HepG2 (cell line): ENCODE measurements around the gene TDG. TPM values are rescaled to one million over a fixed set of nuclear protein-coding genes. Genes with fewer than 3 reads are reported as not detected.

Experiments used
- AHR ChIP-seq: IDR thresholded peaks from 2 replicates; pipeline ENCODE4 v1.6.1; 2018; ENCODE audit warnings: missing genetic modification reagents, missing compliant biosample characterization
- ARID2 ChIP-seq: sonication (generic); formaldehyde crosslinking; IDR thresholded peaks from 2 replicates; pipeline ENCODE4 v1.8.1; 2022; ENCODE audit warnings: mild to moderate bottlenecking, missing genetic modification reagents, borderline replicate concordance
- CCDC6 ChIP-seq: sonication (generic); formaldehyde crosslinking; IDR thresholded peaks from 2 replicates; pipeline ENCODE4 v1.8.1; 2022; ENCODE audit warnings: mild to moderate bottlenecking, missing genetic modification reagents, moderate library complexity
- GATAD1 ChIP-seq: IDR thresholded peaks from 2 replicates; pipeline ENCODE4 v1.6.1; 2016; ENCODE audit warnings: missing genetic modification reagents, missing compliant biosample characterization
- HNF4G ChIP-seq, 2 experiments: sonication (generic) in 1 of 2; formaldehyde crosslinking in 1 of 2; IDR thresholded peaks; 2 replicates each; pipeline versions ENCODE4 v1.4.0 to v1.6.1; 2011 to 2020; ENCODE audit warnings: borderline replicate concordance in 2 of 2, low read depth in 2 of 2, mild to moderate bottlenecking in 2 of 2, low read length in 1 of 2, missing genetic modification reagents in 1 of 2, moderate library complexity in 1 of 2
- HOXA5 ChIP-seq: sonication (generic); formaldehyde crosslinking; IDR thresholded peaks from 2 replicates; pipeline ENCODE4 v1.4.0; 2020; ENCODE audit warnings: missing genetic modification reagents
- KLF9 ChIP-seq: IDR thresholded peaks from 2 replicates; pipeline ENCODE4 v1.6.1; 2016; ENCODE audit warnings: low read depth
- LCORL ChIP-seq, 2 experiments: fragments of 450-650 bp in 1 of 2; sonication (generic) in 1 of 2; formaldehyde crosslinking in 1 of 2; IDR thresholded peaks; 2 replicates each; pipeline versions ENCODE4 v1.5.0 to v1.6.1; 2017 to 2020; ENCODE audit warnings: antibody characterized with exemption in 1 of 2, missing genetic modification reagents in 1 of 2
- MAFG ChIP-seq: sonication (generic); formaldehyde crosslinking; IDR thresholded peaks from 2 replicates; pipeline ENCODE4 v1.5.1; 2020; ENCODE audit warnings: mild to moderate bottlenecking, missing genetic modification reagents
- ZEB1 ChIP-seq: IDR thresholded peaks from 2 replicates; pipeline ENCODE4 v1.6.1; 2012; ENCODE audit warnings: mild to moderate bottlenecking, low read depth, inconsistent platforms; ENCODE audit not compliant: insufficient replicate concordance
- ZNF331 ChIP-seq: sonication (generic); formaldehyde crosslinking; IDR thresholded peaks from 2 replicates; pipeline ENCODE4 v1.4.0; 2020; ENCODE audit warnings: missing genetic modification reagents
- ZNF484 ChIP-seq: sonication (generic); formaldehyde crosslinking; IDR thresholded peaks from 2 replicates; pipeline ENCODE4 v1.5.1; 2020; ENCODE audit warnings: mild to moderate bottlenecking, low read depth, missing genetic modification reagents, borderline replicate concordance
- ZNF556 ChIP-seq: sonication (generic); formaldehyde crosslinking; IDR thresholded peaks from 2 replicates; pipeline ENCODE4 v1.4.0; 2020; ENCODE audit warnings: mild to moderate bottlenecking, missing genetic modification reagents, borderline replicate concordance
- ZNF772 ChIP-seq: sonication (generic); formaldehyde crosslinking; IDR thresholded peaks from 2 replicates; pipeline ENCODE4 v1.5.0; 2020; ENCODE audit warnings: mild to moderate bottlenecking, missing genetic modification reagents
- ZNF839 ChIP-seq: sonication (generic); formaldehyde crosslinking; IDR thresholded peaks from 2 replicates; pipeline ENCODE4 v1.4.0; 2020; ENCODE audit warnings: missing genetic modification reagents, mild to moderate bottlenecking, borderline replicate concordance
- polyA plus RNA-seq, 8 experiments: library from polyadenylated mRNA; depleted of rRNA in 3 of 8; stranded (reverse) in 7 of 8; unstranded in 1 of 8; fragments of >200 nt; fragmentation: Illumina TruSeq in 4 of 8; extraction: Trizol in 4 of 8; gene quantifications; 2 replicates each; pipeline versions ENCODE4 v1.2.1 to v1.2.3, GENCODE V29; 2011 to 2016; ENCODE audit warnings: low read depth in 4 of 8, missing spikeins in 1 of 8, mixed read lengths in 1 of 8; ENCODE audit not compliant: insufficient read depth in 1 of 8
- total RNA-seq, 5 experiments: library from RNA; depleted of rRNA; stranded (reverse); fragments of >200 nt; fragmentation: Illumina TruSeq; extraction: Trizol; gene quantifications; 2 replicates each; pipeline ENCODE4 v1.2.3, GENCODE V29; 2016; ENCODE audit warnings: low read depth in 1 of 5
- TF ChIP-seq, protein P1 (sequence below): sonication (generic); formaldehyde crosslinking; IDR thresholded peaks from 2 replicates; pipeline ENCODE4 v1.5.0; 2020; ENCODE audit warnings: mild to moderate bottlenecking, missing genetic modification reagents, borderline replicate concordance
- TF ChIP-seq, protein P2 (sequence below): sonication (generic); formaldehyde crosslinking; IDR thresholded peaks from 2 replicates; pipeline ENCODE4 v1.4.0; 2020; ENCODE audit warnings: missing genetic modification reagents
- TF ChIP-seq, protein P3 (sequence below): sonication (generic); formaldehyde crosslinking; IDR thresholded peaks from 2 replicates; pipeline ENCODE4 v1.5.0; 2020; ENCODE audit warnings: missing genetic modification reagents

Gene TDG
- total and polyA plus RNA-seq, 2 of the 13 experiments (the other 11 are each of a cell fraction or from before 2014, with no cell fraction given) = 14.2 to 19.5 TPM

DNA sequence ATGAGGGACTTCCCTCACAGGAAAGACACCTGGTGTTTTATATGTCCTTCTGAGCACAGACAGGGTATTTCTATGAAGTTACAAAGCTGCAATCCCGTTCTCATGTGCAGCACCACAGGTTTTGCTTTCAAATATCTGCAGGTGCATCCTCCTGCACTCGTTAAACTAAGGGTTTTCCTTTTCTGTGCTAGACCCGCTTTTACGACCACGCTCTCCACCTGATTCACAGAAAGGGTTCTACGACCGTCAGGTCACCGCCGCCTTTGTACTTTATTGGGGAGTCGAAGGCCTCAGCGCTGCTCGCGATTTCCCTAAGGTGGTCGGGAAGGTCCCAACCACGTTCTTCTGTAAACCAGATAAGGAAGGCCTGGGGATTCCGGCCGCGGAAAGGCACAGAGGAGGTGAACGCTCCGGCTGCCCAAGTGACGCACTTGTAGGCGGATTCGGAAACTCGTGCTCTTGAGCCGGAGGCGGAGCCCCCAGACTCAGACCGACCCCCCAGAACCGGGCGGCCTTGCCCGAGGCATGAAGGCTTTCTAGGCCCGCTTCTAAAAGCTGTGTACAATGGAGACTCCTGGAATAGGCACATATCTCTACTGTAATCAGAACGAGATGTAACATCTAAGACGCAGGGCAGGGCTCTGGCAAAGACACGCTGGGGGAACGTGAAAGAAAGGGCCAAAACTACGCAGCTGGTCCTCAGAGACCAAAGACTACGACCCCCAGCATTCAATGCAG lies 36.5 kb upstream of the TDG start (continued):
- TF ChIP-seq, protein P1, sequence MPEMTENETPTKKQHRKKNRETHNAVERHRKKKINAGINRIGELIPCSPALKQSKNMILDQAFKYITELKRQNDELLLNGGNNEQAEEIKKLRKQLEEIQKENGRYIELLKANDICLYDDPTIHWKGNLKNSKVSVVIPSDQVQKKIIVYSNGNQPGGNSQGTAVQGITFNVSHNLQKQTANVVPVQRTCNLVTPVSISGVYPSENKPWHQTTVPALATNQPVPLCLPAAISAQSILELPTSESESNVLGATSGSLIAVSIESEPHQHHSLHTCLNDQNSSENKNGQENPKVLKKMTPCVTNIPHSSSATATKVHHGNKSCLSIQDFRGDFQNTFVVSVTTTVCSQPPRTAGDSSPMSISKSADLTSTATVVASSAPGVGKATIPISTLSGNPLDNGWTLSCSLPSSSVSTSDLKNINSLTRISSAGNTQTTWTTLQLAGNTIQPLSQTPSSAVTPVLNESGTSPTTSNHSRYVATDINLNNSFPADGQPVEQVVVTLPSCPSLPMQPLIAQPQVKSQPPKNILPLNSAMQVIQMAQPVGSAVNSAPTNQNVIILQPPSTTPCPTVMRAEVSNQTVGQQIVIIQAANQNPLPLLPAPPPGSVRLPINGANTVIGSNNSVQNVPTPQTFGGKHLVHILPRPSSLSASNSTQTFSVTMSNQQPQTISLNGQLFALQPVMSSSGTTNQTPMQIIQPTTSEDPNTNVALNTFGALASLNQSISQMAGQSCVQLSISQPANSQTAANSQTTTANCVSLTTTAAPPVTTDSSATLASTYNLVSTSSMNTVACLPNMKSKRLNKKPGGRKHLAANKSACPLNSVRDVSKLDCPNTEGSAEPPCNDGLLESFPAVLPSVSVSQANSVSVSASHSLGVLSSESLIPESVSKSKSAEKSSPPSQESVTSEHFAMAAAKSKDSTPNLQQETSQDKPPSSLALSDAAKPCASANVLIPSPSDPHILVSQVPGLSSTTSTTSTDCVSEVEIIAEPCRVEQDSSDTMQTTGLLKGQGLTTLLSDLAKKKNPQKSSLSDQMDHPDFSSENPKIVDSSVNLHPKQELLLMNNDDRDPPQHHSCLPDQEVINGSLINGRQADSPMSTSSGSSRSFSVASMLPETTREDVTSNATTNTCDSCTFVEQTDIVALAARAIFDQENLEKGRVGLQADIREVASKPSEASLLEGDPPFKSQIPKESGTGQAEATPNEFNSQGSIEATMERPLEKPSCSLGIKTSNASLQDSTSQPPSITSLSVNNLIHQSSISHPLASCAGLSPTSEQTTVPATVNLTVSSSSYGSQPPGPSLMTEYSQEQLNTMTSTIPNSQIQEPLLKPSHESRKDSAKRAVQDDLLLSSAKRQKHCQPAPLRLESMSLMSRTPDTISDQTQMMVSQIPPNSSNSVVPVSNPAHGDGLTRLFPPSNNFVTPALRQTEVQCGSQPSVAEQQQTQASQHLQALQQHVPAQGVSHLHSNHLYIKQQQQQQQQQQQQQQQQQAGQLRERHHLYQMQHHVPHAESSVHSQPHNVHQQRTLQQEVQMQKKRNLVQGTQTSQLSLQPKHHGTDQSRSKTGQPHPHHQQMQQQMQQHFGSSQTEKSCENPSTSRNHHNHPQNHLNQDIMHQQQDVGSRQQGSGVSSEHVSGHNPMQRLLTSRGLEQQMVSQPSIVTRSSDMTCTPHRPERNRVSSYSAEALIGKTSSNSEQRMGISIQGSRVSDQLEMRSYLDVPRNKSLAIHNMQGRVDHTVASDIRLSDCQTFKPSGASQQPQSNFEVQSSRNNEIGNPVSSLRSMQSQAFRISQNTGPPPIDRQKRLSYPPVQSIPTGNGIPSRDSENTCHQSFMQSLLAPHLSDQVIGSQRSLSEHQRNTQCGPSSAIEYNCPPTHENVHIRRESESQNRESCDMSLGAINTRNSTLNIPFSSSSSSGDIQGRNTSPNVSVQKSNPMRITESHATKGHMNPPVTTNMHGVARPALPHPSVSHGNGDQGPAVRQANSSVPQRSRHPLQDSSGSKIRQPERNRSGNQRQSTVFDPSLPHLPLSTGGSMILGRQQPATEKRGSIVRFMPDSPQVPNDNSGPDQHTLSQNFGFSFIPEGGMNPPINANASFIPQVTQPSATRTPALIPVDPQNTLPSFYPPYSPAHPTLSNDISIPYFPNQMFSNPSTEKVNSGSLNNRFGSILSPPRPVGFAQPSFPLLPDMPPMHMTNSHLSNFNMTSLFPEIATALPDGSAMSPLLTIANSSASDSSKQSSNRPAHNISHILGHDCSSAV (CRISPR knock-in tag) = no peak
- TF ChIP-seq ZNF772 (CRISPR knock-in tag) (peak; percentile 57; the same call in 1 of the 2 replicates), AHR (CRISPR knock-in tag) (no peak), ZNF839 (no peak), KLF9 (CRISPR knock-in tag) (no peak), ZNF484 (CRISPR knock-in tag) (no peak), LCORL (IDR thresholded peaks at IDR 0.05) (no peak), LCORL (CRISPR knock-in tag; IDR thresholded peaks at IDR 0.05) (no peak; the same call in 1 of the 2 replicates), ZNF556 (0 out of 2 replicates have a peak, but pooled peaks have one; percentile 80), GATAD1 (CRISPR knock-in tag) (no peak; the same call in 1 of the 2 replicates), CCDC6 (CRISPR knock-in tag) (no peak), ZNF331 (no peak; the same call in none of the 2 replicates), ZEB1 (peak; percentile 29), MAFG (CRISPR knock-in tag) (no peak), ARID2 (CRISPR knock-in tag) (no peak), HNF4G (IDR thresholded peaks at IDR 0.05; ENCODE audit: borderline replicate concordance, low read depth, low read length) (no peak), HNF4G (CRISPR knock-in tag; IDR thresholded peaks at IDR 0.05; ENCODE audit: borderline replicate concordance, low read depth) (no peak), HOXA5 (CRISPR knock-in tag) (no peak)
- TF ChIP-seq, protein P2, sequence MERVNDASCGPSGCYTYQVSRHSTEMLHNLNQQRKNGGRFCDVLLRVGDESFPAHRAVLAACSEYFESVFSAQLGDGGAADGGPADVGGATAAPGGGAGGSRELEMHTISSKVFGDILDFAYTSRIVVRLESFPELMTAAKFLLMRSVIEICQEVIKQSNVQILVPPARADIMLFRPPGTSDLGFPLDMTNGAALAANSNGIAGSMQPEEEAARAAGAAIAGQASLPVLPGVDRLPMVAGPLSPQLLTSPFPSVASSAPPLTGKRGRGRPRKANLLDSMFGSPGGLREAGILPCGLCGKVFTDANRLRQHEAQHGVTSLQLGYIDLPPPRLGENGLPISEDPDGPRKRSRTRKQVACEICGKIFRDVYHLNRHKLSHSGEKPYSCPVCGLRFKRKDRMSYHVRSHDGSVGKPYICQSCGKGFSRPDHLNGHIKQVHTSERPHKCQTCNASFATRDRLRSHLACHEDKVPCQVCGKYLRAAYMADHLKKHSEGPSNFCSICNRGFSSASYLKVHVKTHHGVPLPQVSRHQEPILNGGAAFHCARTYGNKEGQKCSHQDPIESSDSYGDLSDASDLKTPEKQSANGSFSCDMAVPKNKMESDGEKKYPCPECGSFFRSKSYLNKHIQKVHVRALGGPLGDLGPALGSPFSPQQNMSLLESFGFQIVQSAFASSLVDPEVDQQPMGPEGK (CRISPR knock-in tag) = peak; percentile 83
- TF ChIP-seq, protein P3, sequence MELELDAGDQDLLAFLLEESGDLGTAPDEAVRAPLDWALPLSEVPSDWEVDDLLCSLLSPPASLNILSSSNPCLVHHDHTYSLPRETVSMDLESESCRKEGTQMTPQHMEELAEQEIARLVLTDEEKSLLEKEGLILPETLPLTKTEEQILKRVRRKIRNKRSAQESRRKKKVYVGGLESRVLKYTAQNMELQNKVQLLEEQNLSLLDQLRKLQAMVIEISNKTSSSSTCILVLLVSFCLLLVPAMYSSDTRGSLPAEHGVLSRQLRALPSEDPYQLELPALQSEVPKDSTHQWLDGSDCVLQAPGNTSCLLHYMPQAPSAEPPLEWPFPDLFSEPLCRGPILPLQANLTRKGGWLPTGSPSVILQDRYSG (CRISPR knock-in tag) = no peak
